Neuronal stem cell (in vitro differentiated cells): ENCODE data around the gene SCT.
A peak's percentile ranks its signal among the peaks of the same experiment; 100 is the strongest.

Experiments
- DNase-seq: peaks from one replicate; pipeline ENCODE4 v3.0.0-alpha.2; 2013; ENCODE audit warnings: low spot score
- H2AFZ ChIP-seq: one replicate; pipeline ENCODE4 v1.6.1; 2013; ENCODE audit warnings: mild to moderate bottlenecking, low read length, inconsistent platforms
- H2AK5ac ChIP-seq: 2 replicates; pipeline ENCODE4 v1.6.1; 2013; ENCODE audit warnings: low read depth, mild to moderate bottlenecking, inconsistent platforms, low read length, moderate library complexity, mixed read lengths
- H2BK120ac ChIP-seq: 2 replicates; pipeline ENCODE4 v1.6.1; 2013; ENCODE audit warnings: low read depth, mild to moderate bottlenecking, inconsistent platforms, low read length, moderate library complexity, mixed read lengths
- H2BK12ac ChIP-seq: one replicate; pipeline ENCODE4 v1.6.1; 2013; ENCODE audit warnings: low read length, inconsistent platforms
- H2BK15ac ChIP-seq: 2 replicates; pipeline ENCODE4 v1.6.1; 2013; ENCODE audit warnings: mild to moderate bottlenecking, low read length, inconsistent platforms, mixed read lengths
- H2BK5ac ChIP-seq: one replicate; pipeline ENCODE4 v1.6.1; 2013; ENCODE audit warnings: inconsistent platforms, mild to moderate bottlenecking, low read length, moderate library complexity
- H3K14ac ChIP-seq: one replicate; pipeline ENCODE4 v1.6.1; 2013; ENCODE audit warnings: low read length, inconsistent platforms
- H3K18ac ChIP-seq: 2 replicates; pipeline ENCODE4 v1.6.1; 2013; ENCODE audit warnings: low read length, inconsistent platforms
- H3K23ac ChIP-seq: 2 replicates; pipeline ENCODE4 v1.6.1; 2013; ENCODE audit warnings: low read depth, mild to moderate bottlenecking, mixed read lengths, low read length, inconsistent platforms; ENCODE audit not compliant: poor library complexity
- H3K27ac ChIP-seq: replicated peaks from 3 replicates; pipeline ENCODE4 v1.5.1; 2013; ENCODE audit warnings: low read length, inconsistent platforms
- H3K27me3 ChIP-seq, 3 experiments: 2 replicates each; pipeline ENCODE4 v1.6.1; 2013; ENCODE audit warnings: low read length in 3 of 3, mild to moderate bottlenecking in 2 of 3, inconsistent platforms in 1 of 3, low read depth in 1 of 3, mixed read lengths in 1 of 3, moderate library complexity in 1 of 3; ENCODE audit not compliant: control insufficient read depth in 3 of 3, insufficient read depth in 3 of 3
- H3K36me3 ChIP-seq, 2 donors: replicated peaks in 1 of 2; 2 replicates each; pipeline ENCODE4 v1.6.1; 2013; ENCODE audit warnings: low read length in 2 of 2; ENCODE audit not compliant: control insufficient read depth in 2 of 2, insufficient read depth in 2 of 2
- H3K4ac ChIP-seq: 2 replicates; pipeline ENCODE4 v1.6.1; 2013; ENCODE audit warnings: inconsistent platforms, mild to moderate bottlenecking, low read length, moderate library complexity
- H3K4me1 ChIP-seq, 2 donors: 1 replicate in 1 of 2; 2 replicates in 1 of 2; pipeline ENCODE4 v1.6.1; 2013; ENCODE audit warnings: low read length in 2 of 2, low read depth in 1 of 2; ENCODE audit not compliant: control insufficient read depth in 2 of 2, insufficient read depth in 1 of 2
- H3K4me2 ChIP-seq: one replicate; pipeline ENCODE4 v1.6.1; 2013; ENCODE audit warnings: mild to moderate bottlenecking, low read length, inconsistent platforms; ENCODE audit not compliant: insufficient read depth, poor library complexity, severe bottlenecking
- H3K4me3 ChIP-seq, 2 donors: 2 replicates each; pipeline ENCODE4 v1.5.1; 2013; ENCODE audit warnings: low read length in 2 of 2, mild to moderate bottlenecking in 2 of 2, inconsistent platforms in 1 of 2, moderate library complexity in 1 of 2
- H3K79me1 ChIP-seq: one replicate; pipeline ENCODE4 v1.6.1; 2013; ENCODE audit warnings: low read depth, mild to moderate bottlenecking, inconsistent platforms, low read length, moderate library complexity
- H3K9ac ChIP-seq: one replicate; pipeline ENCODE4 v1.6.1; 2013; ENCODE audit warnings: mild to moderate bottlenecking, low read depth, low read length, inconsistent platforms; ENCODE audit not compliant: poor library complexity
- H3K9me3 ChIP-seq, 2 donors: replicated peaks in 1 of 2; 2 replicates each; pipeline versions ENCODE3 to v1.6.1; 2013; ENCODE audit warnings: low read length in 2 of 2, mild to moderate bottlenecking in 2 of 2, inconsistent platforms in 1 of 2, low read depth in 1 of 2, mixed read lengths in 1 of 2, moderate library complexity in 1 of 2; ENCODE audit not compliant: control insufficient read depth in 2 of 2, insufficient read depth in 1 of 2
- H4K8ac ChIP-seq: one replicate; pipeline ENCODE4 v1.6.1; 2013; ENCODE audit warnings: low read depth, mild to moderate bottlenecking, inconsistent platforms, low read length, moderate library complexity
- H4K91ac ChIP-seq: one replicate; pipeline ENCODE4 v1.6.1; 2013; ENCODE audit warnings: low read length, low read depth, mild to moderate bottlenecking, inconsistent platforms; ENCODE audit not compliant: poor library complexity
- WGBS, 2 donors: extraction: QIAGEN DNeasy Blood & Tissue Kit; methylation state at CpG; one replicate each; pipeline ENCODE4 v1.1.7; 2013; ENCODE audit warnings: missing lambda C conversion rate in 2 of 2, mixed read lengths in 1 of 2; ENCODE audit not compliant: insufficient read length in 2 of 2, insufficient replicate concordance in 1 of 2; ENCODE audit errors: extremely low coverage in 2 of 2; 5-methylcytosine and 5-hydroxymethylcytosine counted together

The SCT gene

GRCh38 chr11:617912-618682, 8.9 kb downstream of the SCT start:
- H3K4me3 ChIP-seq: no peak overlapping the region
- H2AK5ac ChIP-seq: peak overlapping the region; percentile 56
- no peak overlapping the region for H3K14ac ChIP-seq
- H3K79me1 ChIP-seq: peaks cover 15% of the 10 kb centered on the region
- peak overlapping the region; percentile 11 for H3K4me2 ChIP-seq
- no peak overlapping the region for H2AFZ ChIP-seq
- no peak overlapping the region for H2BK15ac ChIP-seq
- H4K8ac ChIP-seq: no peak overlapping the region
- no peak overlapping the region for H3K23ac ChIP-seq
- no peak overlapping the region for H2BK12ac ChIP-seq
- no peak overlapping the region for H3K18ac ChIP-seq
- peaks cover 3 to 7% of the 10 kb centered on the region in 2 donors for H3K4me1 ChIP-seq
- DNase-seq: no peak
- H2BK120ac ChIP-seq: no peak overlapping the region
- no CpG with 5 or more reads among the region's 25 CpGs for WGBS, 2 donors
- no peaks in the 10 kb centered on the region for H3K27me3 ChIP-seq
- H3K4ac ChIP-seq: peak overlapping the region; percentile 53
- H3K36me3 ChIP-seq: peaks cover 5 to 13% of the 10 kb centered on the region in 2 donors
- no peak overlapping the region for H3K9ac ChIP-seq
- H4K91ac ChIP-seq: no peak overlapping the region
- no peak overlapping the region for H3K27ac ChIP-seq
- peak overlapping the region; percentile 53 for H2BK5ac ChIP-seq
- H3K9me3 ChIP-seq: no peaks in the 10 kb centered on the region

GRCh38 chr11:617199-617911, 9.6 kb downstream of the SCT start:
- DNase-seq: no peak
- no CpG with 5 or more reads among the region's 57 CpGs for WGBS, 2 donors
- peaks cover 3 to 7% of the 10 kb centered on the region in 2 donors for H3K4me1 ChIP-seq
- no peak overlapping the region for H2BK5ac ChIP-seq
- no peak overlapping the region for H2BK120ac ChIP-seq
- no peak overlapping the region for H4K91ac ChIP-seq
- H3K18ac ChIP-seq: peak overlapping the region; percentile 48
- H3K9ac ChIP-seq: no peak overlapping the region
- H3K4me2 ChIP-seq: peak overlapping the region; percentile 11
- no peak overlapping the region for H3K27ac ChIP-seq
- peak overlapping the region; percentile 65 for H3K23ac ChIP-seq
- H2AFZ ChIP-seq: no peak overlapping the region
- peaks cover 16% of the 10 kb centered on the region for H3K79me1 ChIP-seq
- H3K36me3 ChIP-seq: peaks cover 11 to 20% of the 10 kb centered on the region in 2 donors
- no peak overlapping the region for H4K8ac ChIP-seq
- H3K14ac ChIP-seq: peak overlapping the region; percentile 56
- no peaks in the 10 kb centered on the region for H3K9me3 ChIP-seq
- H3K4ac ChIP-seq: no peak overlapping the region
- H3K27me3 ChIP-seq: no peaks in the 10 kb centered on the region
- no peak overlapping the region for H2BK12ac ChIP-seq
- H2BK15ac ChIP-seq: no peak overlapping the region
- H3K4me3 ChIP-seq: no peak overlapping the region
- no peak overlapping the region for H2AK5ac ChIP-seq

- H3K4me2 ChIP-seq: peak overlapping the region; percentile 81
- no peak overlapping the region for H2BK120ac ChIP-seq
- H2BK12ac ChIP-seq: no peak overlapping the region
- H2BK15ac ChIP-seq: no peak overlapping the region
- H3K18ac ChIP-seq: peak overlapping the region; percentile 48
- no CpG with 5 or more reads among the region's 39 CpGs for WGBS, 2 donors
- no peak overlapping the region for H3K4ac ChIP-seq
- H3K79me1 ChIP-seq: peaks cover 16% of the 10 kb centered on the region
- H2AFZ ChIP-seq: peak overlapping the region; percentile 97
- peak overlapping the region; percentile 65 for H3K23ac ChIP-seq
- no peak overlapping the region for H4K8ac ChIP-seq
- H3K36me3 ChIP-seq: peaks cover 13 to 28% of the 10 kb centered on the region in 2 donors
- peak overlapping the region; percentile 56 for H3K14ac ChIP-seq
- no peak for DNase-seq
- peaks cover 3 to 7% of the 10 kb centered on the region in 2 donors for H3K4me1 ChIP-seq
- peak overlapping the region; percentile 19 for H2AK5ac ChIP-seq
- no peaks in the 10 kb centered on the region for H3K9me3 ChIP-seq
- no peak overlapping the region for H4K91ac ChIP-seq
- no peaks in the 10 kb centered on the region for H3K27me3 ChIP-seq
- H3K4me3 ChIP-seq: peak overlapping the region in 1 of 2 donors; percentile 74
- H3K27ac ChIP-seq: no peak overlapping the region
- no peak overlapping the region for H3K9ac ChIP-seq
- H2BK5ac ChIP-seq: no peak overlapping the region
These were observed 10.4 kb downstream of the SCT start for GRCh38 chr11:616320-617198.
